ENCODE data around the gene IL17F.
A peak's percentile ranks its signal among the peaks of the same experiment; 100 is the strongest.

Gene IL17F

DNA sequence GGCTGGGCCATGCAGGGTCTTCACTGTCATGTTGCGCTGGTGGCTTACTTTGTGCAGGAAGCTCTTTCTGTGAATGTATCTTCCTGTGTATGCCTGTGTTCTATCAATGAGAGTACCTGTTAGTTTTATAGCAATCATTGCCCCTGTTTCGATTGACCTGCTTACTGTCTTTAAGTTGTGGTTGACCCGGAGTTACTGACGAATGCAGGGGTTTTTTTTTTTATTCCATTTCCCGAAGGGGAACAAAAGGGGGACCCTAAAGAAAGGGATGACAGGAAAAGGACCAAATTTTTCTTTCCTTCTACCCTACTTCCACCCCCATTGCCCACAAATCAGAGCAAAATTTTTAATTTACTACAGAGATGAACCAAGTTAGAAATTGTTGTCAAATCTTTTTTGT, at the start of gene IL17F:
Gene IL17F, minus strand, starts transcription at position 101 of the 400 bp plus-strand sequence. Its CDS starts 71 bp downstream, at position 30.
- no peak for DNase-seq (ENCODE audit: low spot score)

DNA sequence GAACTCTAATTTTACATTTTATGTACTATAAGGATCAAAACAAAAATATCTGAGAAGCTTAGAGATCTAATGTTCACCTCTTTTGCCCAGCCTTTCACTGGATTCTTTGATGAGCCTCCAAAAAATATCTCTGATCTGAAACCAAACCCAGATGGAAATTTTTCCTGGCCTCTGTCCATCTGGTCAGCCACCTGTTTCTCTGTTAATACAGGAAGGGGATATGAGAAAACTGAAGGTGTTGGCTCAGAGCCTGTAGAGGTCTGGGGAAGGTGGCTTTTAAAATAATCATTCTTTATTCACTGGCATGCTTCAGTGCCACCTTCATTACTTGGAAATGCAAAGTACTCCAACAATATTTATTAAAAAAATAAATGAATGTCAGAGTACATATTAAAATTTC, 48.8 kb upstream of the IL17F start:
- DNase-seq (ENCODE audit: low spot score), result no peak

DNA sequence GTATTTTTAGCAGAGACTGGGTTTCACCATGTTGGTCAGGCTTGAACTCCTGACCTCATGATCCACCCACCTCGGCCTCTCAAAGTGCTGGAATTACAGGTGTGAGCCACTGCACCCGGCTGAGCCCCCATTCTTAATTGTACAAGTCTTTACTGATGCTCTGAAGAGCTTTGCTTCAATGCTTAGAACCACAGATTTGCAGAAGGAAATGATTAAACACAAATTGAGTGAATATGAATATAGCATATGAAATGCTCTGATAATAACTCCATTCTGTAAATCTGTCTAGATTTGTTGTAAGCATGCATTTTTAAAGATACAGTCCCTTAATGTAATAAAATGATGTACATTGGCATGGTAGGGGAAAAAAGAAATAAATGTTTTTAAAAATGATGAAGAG, 44.5 kb upstream of the IL17F start:
- no peak for DNase-seq (ENCODE audit: low spot score)

DNA sequence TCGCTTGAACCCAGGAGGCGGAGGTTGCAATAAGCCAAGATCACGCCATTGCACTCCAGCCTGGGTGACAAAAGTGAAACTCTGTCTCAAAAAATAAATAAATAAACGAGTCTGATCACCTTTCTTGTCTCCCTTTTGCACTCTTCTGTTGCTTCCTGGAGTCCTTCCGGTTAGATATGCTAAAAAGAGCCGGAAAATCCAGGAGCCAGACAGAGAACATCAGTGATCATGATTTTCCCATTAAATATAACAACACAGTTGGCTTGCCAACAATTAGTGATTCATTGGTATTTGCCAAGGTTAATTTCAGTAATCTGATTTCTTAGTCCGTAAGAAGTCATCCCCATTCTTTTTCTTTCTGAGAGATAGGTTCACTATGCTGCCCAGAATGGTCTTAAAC, 43.9 kb upstream of the IL17F start:
- no peak for DNase-seq (ENCODE audit: low spot score)

DNA sequence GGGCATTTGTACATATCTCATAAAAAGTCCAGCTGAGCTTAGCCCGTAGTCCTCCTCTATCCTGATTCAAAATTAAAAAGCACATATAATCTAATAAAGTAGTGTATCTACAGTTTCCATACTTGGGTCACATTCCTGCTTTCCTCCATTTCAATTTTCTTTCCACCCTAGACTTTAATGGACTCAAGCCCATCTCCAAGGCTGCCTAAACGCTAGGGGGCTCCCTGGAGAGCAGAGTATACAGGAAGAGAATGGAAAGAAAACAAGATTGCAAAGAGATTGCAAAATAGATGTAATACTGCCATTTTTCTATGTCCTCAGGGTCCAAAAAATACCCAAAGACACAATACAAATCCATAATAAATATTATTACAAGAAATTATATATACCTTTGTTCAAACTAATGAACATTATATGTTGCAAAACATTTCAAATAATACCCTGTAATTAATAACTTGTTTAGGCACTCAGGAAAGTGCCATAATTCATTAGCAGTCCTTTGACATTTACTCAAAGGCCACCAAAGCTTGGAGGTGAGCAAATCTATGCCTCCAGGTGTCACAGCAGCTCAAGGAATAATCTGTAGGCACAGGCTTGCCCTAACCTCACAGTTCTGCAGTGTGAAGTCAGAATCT, 42.6 kb upstream of the IL17F start:
- DNase-seq (ENCODE audit: low spot score), result peak; percentile 60

DNA sequence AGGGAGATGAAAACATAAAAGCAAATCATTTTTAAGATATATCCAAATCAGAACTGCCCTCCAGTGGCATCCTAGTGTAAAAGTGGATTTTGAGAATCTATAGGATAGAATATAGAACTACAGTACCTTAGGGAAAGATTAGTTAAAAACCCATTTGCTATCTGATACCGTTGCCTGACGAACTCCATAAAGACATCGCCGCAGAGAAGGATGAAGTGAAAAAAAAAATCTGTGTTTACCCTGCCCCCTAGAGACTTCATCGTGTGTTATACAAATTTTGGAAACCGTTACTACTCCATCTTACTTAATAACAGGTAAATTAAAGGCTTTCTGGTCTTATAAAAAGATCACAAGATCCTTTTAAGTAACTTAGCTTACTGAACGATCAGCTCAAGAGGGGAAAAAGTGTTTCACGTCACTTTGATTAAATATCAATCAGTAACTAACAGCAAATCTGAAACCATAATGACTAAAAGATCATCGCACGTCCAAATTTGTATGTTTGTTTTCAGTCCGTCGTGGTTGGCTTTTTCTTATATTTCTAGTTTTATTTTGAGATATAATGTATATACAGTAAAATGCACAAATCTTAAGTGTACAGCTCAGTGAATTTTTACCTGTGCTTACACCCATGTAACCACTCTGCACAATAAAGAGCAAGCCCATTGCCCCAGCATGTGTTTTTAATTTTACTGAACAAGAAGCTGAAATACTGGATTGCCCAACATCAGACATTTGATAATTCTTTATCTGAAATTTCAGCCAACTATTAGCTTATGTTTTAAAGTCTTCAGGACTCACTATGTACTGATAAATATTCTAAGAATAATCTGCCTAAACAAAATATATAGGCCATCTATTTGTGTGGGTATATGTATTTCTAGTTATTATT, 41.1 kb upstream of the IL17F start:
- peak; percentile 12 for DNase-seq (ENCODE audit: low spot score)

DNA sequence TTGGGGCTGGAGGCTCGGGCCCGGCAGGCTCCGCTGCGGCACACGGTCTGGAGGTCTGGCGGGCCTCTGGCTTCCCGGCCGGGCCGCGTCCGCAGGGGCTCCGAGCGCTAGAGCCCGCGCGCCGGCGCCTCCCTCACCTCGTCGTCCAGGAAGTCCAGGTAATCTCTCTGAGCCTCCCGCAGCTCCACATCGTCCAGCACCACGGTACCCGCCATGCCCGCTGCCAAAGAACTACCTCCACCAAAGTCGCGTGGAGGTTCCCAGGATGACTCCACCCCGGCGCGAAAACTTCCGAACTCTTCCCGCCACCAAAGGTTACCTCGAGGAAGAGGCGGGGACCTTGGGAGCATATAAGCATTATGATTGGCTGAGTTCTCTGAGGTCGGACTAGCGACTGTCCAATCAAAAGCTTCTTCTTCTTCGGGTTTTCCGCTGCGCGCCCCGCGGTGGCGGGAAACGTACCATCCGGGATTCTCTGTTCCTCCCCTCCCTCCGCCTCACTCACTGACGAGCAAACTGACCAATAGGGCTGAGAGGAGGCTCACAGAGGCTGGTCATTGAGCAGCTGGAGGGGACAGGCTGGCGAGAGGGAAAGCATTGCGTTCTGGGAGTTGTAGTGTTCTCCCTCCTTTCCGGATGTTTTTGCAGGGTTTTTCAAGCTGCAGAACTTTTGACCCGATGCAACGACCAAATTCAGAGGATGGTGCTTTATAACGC, 40.3 kb upstream of the IL17F start, which contains the start of gene MCM3:
Gene MCM3, minus strand, starts transcription at position 283 of the 717 bp plus-strand sequence. Its CDS starts 68 bp downstream, at position 215.
- peak; percentile 95 for DNase-seq (ENCODE audit: low spot score)

DNA sequence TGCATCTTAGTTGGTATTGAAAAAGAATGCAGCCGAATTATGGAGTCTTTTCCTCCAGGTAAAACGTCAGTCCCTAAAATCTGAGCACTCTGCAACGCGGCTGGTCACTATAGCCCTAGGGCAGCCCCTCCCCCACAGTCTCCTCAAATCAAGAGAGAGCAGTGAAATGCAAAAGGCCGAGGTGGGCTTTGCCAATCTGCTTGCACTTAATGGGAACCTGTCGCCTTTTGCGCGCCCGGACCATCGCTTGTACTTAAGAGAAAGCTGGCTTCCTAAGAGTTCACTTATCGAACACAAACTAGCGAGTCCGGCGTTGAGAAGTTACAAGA, 39.8 kb upstream of the IL17F start:
- peak; percentile 11 for DNase-seq (ENCODE audit: low spot score)

DNA sequence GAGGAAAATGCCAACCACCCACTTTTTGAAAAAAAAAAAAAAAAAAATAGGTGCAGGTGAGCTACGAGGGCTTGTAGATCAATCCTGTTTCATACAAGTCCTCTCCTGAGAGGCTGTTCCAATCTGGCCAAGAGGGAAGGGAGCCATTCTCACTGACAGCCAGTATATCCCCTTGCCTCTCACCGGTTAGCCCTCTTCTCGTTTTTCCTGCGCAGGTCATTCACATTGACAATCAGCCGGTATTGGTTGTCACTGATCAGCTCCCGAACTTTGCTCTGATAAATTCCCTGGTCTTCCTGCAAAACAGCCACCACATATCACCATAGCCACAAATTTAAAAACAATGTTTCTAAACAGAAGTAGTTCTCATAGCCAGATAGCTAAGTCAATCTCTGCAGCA, 38.8 kb upstream of the IL17F start:
- no peak for DNase-seq (ENCODE audit: low spot score)

DNA sequence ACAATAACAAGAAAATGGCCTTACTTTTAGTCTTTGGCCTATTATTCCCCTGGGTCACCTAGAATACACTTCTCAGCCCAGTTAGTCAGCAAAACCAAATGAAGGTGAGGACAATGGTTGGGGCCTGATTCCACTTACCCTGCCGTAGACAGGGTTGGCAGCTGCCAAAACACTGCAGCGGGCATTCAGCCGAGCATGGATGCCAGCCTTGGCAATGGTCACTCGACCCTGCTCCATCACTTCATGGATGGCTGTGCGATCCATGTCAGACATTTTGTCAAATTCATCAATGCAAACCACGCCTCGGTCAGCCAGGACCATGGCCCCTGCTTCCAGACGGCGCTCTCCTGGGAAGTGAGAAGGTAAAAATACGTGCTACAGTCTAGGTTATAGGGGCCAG, 31.8 kb upstream of the IL17F start:
- DNase-seq (ENCODE audit: low spot score), result no peak

DNA sequence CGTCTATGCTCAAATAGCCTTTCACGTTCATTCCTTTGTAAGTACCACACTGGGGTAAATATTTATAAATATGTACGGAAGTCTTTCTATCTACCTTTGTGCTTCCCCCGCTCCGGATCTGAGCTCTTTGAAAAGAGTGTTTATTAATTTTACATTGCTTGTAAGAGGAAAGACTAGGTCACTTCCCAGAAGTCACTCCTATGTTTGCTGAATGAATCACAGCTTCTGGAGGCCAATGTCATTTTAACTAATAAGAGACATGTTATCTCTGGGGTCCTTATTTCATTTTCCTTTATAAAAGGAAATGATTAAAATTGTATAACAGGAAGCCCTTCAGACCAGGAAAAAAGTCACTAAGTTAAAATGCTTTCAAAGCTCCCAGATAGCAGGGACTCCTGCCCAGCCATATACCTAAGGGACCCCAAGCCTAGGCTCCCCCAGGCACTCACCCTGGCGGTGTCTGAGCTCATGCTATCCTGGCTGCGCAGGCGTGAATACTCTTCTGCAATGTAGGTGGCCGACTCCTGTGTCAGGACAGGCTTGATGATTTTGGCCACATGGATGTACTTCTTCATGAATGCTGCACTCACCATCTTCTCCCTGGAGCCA, 27.7 kb upstream of the IL17F start:
- no peak for DNase-seq (ENCODE audit: low spot score)

DNA sequence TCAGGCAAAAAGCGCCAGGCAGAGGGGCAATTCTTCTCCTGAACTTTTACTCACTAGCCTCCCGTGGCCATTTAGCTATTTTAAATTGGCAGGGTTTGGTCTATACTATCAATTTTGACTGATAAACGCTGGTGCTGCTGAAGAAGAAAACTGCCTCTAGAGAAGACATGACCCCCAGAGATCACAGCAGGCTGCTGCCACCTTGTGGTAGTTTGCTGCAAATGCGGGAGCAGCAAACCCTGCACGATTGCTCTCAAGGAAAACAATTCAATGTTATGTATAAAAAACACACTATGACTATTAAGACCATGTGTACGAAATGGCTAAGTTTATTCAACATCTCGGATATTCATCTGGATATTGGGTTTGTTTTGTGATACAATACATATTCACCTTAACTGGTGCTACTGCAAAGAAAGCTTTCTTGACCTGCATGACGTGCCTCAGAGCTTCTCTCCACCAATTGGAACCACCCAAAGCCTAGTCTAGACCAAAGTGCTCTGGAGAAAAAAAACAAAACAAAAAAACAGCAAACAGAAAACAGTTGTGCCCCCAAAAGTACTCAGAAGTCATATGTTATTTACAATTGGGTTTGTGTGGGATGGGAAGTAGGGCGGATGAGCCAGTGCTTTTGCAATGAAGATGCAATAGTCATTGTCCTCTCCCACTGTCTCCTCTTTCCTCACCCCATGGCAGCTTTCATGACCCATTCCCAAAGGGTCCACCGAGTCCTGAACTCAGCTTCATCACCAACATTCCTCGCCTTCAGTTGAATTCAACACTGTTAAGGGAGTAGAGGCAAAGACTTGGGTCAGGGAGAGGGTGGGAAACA, 19.6 kb upstream of the IL17F start:
- DNase-seq (ENCODE audit: low spot score), result peak; percentile 64

DNA sequence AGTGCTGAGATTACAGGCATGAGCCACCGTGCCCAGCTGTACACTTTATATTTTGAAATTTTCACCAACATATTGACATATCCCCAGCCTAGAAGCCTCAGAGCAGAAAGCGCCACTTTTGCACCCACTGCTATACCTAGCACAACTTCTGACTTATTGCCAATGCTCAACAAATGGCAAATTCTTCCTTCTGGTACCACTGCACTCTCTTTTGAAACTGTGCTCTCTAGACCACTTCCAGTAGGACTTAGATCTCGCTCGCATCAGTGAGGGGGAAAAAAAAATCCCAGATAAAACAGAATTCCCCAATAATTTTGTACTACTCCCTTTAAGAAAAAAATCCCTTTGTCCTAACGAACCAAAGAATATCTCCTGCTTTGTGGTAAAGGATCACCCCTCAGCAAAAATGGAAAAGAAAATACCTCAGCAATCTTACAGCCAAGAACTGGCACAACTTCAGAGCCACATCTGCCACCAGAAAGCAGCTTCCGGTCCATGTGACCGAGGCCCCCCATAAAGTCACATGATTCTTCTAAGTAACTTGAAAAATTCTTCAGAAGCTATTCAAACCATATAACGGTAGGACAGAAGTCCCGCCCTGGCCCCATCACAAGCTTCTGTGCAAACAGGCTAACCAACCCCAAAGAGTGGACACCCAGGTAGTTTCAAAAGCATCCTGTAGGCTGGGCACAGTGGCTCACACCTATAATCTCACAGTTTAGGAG, 18.5 kb upstream of the IL17F start:
- DNase-seq (ENCODE audit: low spot score), result no peak

DNA sequence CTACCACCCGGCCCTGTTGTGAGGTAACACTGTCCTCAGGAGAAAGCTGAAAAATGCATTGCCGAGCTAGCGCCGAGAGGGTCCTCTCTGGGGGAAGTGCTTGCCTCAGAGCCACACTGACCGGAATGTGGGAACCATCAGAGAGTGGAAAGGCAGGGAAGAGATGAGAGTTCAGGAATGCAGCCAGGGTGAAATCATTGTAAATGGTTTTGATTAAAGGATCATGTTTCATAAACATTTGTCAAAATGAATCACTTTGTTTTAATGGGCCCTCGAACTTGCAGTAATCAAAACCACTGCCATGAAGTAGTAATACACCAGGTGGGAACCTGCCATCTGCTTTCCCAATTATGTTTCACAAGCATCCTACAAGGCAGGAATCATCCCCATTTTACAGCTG, 16.9 kb upstream of the IL17F start:
- DNase-seq (ENCODE audit: low spot score), result no peak

DNA sequence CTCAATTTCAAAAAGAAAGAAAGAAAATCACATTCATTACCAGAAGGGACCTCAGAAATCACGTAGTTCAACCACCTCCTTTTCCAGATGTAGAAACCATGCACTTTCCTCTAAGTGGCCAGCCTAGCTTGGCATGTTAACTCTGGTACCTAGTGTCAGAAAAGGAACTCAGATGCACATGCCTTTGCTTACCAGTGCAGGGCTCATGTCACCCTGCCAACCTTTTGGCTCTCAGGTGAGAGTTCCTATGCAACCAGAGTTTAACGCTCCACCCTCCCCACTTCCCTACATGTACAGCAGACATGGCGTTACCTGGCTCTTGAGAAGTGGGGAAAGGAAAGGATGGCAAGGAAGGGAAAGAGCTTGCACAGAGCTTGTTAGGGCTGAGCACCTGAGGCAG, 16.3 kb upstream of the IL17F start:
- no peak for DNase-seq (ENCODE audit: low spot score)

DNA sequence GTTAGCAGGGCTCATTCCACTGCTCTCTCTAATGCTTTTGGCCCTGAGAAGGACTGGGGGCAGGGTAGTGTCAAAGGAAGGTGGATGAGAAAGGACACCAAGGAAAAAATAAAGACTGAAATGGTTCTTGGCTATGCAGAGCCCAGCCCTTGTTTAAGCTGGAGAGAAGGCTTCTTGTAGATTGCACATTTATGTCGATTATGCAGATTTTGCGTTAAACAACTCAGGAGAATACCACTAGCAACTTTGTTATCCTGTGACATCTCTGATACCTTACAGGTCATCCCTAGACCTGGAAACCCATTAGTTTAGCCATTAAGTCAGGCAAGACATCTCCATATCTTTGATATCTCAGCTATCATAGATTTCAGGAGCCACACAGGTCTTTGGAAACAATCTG, 11.1 kb upstream of the IL17F start:
- DNase-seq (ENCODE audit: low spot score), result no peak

DNA sequence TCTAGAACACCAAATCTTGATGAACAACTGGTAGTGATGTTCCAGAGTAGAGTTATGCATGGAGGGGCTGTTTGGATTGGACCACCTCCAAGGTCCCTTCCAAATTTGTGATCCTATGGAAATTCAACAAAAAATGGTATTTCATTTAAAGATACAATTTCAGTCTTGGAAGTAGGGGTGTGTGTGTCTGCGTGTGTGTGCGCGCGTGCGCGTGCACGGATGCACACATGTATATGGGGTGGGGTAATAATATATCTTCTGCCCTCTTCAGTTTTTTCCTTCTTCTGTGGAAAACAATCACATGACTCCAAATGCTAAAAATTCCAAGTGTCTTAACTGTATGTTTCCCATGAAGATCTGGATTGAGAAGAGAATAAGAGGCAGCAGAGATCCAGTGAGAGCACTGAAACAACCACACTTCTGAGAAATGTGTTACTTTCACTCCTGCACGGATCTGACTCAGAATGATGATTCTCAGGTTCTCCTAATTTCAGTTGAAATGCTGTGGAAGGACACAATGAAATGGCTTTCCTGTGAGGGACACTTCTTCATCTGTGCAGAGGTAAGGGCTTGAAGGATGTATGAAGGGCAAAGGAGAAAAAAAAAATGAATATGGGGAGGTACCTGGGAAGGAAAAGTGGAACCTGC, 10.6 kb upstream of the IL17F start:
- DNase-seq (ENCODE audit: low spot score), result no peak

DNA sequence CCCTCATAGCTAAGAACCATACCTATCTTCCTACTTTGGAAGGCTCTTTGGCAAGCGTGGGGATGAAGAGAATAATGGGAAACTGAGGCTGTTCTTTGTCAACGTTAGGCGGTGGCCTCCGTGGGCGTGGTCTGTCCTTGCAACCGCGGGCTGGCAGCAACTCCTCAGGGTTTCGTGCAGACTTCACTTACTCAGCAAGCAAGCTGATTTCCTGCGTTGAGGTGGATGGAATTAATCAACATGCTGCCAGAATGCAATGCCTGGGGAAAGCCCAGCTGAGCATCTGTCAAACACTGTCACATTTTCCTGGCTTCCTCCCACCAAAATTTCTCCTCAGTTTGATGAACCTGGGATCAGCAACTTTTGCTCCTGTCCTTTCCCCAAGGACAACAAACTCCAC, 9.2 kb upstream of the IL17F start:
- no peak for DNase-seq (ENCODE audit: low spot score)

DNA sequence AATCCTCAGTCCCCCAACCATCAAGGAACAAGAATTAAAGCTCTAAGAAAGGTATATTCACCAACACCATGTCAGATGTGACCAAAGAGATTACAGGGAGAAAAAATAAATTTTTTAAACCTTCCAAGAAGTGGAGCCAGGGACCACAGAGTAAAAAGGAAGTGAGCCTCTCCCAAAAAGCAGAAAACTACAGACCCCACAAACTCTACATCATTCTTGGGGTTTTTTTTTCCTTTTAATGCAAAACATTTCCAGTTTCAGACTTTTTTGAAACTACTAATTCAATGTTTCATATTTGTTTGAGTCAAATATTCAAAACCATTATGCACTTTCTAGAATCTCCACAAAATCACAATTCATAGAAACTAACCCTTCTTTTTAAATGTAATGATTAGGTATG, 6.8 kb upstream of the IL17F start:
- no peak for DNase-seq (ENCODE audit: low spot score)

DNA sequence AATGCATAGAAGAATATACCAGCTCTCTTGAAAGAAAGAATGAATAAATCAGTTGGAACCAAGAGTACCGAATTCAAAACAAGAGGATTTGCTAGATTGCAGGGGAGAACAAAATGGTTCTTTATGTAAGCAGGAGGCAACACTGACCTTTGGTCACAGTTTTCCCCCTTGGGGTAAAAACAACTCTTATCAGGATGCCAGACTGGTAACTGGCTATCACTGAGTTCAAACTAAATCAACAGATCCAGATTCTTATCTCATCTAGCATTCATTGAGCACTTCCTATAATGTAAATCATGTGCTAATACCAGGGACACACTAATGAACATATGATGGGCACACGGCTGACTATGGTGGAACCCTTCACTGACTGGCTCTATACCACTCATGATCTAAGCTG, 4.8 kb upstream of the IL17F start:
- no peak for DNase-seq (ENCODE audit: low spot score)

Data from hematopoietic multipotent progenitor cell treated with erythropoietin and hydrocortisone succinate and interleukin-3 and kit ligand, for 15 days (in vitro differentiated cells).